GM21423 (cell line): Measurements from ENCODE around the gene MAPK8IP2.

ENCODE experiments used
- ATAC-seq: cut with Tn5 transposase; IDR thresholded peaks from one replicate; pipeline ENCODE4 v1.9.1; 2021; ENCODE audit warnings: mild to moderate bottlenecking, moderate library complexity; ENCODE audit not compliant: unreplicated experiment

Gene MAPK8IP2

DNA sequence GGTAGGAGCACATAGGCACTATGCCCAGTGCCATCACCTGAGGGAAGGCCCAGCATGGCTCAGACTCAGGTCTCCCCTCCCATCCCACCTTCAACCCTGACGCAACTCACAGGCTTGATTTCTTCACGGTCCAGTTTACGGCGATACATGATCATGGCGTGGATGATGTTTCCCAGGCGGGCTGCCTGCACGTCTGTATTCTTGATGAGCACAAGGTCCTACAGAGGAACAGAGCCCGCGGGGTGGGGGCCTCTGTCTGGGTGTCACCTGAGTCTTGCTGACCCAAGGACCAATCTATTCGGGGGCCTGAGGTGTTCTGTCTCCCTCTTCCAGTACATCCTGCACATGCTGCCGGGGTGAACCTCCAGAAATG, 26.2 kb upstream of the MAPK8IP2 start:
- no peak for ATAC-seq

DNA sequence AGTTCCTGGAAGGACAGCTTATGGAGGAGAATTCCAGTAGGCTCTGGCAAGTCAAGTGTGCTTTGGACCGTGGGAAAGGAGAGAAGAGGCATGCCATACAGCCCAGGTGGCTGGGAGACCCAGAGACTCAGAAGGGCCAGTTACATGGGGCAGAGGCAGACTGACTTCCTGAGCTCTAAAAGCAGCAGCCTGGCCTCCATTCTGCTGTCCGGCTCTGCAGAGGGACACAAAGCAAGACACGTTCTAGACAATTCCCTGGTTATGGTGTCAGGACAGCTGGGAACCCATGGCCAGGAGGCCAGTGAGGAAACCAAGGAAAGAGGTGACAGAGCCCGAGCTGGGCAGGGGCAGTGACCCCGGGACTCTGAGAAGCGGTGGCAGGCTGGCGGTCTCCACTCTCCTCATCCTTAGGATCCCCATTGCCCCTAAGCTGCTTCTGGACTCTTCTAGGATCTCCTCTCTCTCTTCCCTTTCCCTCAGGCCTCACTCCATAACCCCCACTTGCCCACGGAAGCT, 25.1 kb upstream of the MAPK8IP2 start:
- ATAC-seq, result no peak

DNA sequence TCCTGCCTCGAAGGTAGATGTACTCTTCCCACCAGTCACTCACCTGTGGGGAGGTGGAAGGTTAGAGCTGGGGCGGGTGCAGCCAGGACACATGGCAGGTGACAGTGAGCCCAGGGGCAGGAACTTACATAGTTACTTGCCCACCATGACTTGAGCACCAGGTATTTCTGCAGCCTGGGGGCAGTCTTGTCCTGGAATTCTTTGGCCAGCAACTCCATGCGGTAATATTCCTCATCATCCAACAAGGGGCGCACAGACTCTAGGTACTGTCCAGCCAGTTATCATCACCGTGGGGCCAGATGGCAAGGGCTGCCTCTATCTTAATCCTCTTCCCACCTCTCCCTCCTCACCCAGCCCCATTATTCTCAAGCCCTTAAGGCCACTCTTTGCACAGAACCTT, 24.5 kb upstream of the MAPK8IP2 start:
- ATAC-seq, result no peak

DNA sequence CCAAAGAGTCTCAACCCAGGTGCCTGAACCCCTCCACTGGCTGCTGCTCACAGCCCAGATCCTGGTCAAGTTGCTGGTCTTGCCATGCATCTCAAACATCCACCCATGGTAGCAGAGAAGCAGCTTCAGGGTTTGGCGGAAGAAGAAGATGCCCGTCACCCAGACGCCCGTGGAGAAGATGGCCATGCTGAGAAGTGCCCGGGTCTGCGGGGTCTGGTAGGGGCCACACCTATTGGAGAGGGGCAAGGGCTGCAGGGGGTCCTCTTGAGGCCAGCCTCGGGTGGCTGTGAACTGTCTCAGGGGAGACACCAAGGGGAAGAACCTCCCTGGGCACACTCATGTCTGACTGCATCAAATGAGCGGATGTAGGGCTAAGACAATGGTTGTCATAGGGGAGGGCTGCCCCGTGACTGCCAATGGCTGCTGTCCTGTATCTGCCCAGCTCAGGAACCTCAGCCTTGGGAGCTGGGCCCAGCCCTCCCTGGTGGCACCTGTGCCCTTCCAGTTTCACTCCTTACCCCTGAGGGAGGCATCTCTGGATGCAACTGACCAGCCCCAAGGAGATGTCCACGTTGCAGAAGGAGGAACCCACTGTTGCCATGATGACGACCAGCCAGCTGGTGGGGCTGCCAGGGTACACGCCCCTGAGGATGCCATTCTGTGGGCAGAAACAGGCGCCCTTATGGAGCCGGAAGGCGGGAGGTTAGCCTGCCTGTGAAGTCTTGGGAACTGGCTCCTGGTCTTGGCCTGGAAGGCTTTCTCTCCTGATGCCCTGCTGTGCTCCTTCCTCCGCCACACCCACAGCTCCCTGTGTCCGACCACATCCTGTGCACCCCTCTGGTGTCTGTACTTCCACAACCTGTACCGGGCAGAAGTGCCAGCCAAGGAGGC, 23.5 kb upstream of the MAPK8IP2 start:
- no peak for ATAC-seq

DNA sequence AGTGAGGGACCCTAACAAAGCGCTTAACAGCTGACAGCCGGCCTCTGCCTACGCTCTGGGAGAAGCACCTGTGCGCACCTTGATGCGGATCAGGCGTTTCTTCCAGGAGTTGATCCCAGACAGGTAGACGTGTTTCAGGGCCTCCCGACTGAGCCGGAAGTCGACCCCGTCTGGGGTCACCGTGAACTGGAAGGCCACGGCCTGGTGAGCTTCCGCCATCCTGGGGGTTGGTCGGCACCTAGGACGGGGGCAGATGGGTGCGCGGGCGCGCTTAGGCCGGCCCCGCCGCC, 23.0 kb upstream of the MAPK8IP2 start:
- no peak for ATAC-seq

DNA sequence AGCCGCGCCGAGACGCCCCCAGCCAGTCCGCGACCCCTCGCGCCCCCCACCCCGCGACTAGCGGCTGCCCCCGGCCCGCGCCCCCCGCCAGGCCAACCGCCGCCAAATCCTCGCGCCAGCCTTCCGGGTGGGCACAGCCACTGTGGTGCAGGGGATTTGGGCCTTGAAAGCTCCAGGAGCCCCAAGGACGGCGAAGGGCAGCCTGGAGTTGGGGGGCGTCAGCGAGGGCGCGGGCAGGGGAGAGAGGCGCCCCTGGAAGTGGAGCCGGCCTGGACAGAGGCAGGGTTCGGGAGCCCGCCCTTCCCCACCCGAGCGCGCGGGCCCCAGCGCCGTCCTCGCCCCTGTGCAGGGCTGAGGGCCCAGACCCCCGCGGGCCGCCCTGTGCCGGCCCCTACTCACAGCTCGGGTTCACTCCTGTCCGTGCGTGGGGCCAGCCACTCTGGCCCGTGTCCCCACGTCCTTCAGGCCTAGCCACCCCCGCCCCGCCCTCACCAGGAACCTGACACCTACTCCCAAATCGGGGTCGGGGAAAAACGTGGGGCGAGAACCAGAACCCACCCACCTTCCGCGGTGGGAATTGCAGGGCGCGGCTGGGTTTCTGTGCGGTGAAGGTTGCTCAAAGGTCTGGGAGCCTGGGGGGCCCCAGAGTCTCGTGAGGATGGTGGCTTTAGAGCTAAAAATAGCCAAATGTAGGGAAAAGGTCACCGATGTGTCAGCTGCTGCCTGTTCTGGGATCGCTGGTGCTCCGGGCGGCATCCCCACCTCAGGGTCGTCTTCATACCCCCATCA, 22.4 kb upstream of the MAPK8IP2 start, which contains the start of gene CPT1B:
Gene CPT1B (minus strand): TSS at position 441 of the 789 bp plus-strand sequence. CDS start 512 bp downstream, outside the sequence.
- no peak for ATAC-seq

DNA sequence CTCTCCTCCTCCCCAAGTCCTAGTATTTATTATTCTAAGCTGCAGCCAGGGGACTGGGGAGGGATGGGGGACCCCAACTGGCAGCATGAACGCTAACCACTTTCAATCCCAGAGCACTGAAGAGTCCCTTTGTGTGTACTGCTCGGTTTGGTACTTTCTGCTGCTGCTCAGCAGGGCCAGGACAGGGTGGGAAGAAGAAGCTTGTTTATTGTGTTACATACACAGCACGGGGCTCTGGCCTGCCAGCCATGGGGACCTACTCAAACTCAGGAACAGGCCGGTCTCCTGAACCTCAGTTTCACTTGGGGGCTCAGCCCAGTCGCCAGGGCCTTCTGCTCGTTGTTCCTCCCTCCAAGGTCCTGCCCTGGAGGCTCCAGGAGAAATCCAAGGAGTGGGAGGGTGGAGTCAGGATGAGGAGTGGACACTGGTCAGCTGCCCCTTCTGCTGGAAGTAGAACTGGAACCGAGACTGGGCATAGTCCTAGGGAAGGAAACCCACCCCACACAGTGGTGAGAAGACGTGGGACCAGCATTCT, 21.8 kb upstream of the MAPK8IP2 start:
- ATAC-seq, result no peak

DNA sequence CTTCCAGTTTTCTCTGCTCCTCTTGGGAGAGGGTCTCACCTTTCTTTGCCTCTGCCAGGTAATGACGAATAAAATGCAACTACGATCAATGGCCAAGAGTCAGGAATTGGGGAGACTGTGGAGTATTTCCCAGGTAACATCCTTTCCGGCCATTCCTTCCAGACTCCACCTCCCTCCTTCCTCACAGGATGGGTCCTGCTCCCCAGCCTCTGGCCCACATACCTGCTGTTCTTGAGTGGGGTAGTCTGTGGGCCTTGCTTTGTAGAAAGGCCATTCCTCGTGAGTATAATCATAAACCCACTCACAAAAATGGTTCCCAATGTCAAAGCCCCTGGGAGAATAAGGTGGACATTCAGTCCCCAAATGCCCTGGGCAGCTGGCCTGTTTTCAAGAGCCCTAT, 20.8 kb upstream of the MAPK8IP2 start:
- no peak for ATAC-seq

DNA sequence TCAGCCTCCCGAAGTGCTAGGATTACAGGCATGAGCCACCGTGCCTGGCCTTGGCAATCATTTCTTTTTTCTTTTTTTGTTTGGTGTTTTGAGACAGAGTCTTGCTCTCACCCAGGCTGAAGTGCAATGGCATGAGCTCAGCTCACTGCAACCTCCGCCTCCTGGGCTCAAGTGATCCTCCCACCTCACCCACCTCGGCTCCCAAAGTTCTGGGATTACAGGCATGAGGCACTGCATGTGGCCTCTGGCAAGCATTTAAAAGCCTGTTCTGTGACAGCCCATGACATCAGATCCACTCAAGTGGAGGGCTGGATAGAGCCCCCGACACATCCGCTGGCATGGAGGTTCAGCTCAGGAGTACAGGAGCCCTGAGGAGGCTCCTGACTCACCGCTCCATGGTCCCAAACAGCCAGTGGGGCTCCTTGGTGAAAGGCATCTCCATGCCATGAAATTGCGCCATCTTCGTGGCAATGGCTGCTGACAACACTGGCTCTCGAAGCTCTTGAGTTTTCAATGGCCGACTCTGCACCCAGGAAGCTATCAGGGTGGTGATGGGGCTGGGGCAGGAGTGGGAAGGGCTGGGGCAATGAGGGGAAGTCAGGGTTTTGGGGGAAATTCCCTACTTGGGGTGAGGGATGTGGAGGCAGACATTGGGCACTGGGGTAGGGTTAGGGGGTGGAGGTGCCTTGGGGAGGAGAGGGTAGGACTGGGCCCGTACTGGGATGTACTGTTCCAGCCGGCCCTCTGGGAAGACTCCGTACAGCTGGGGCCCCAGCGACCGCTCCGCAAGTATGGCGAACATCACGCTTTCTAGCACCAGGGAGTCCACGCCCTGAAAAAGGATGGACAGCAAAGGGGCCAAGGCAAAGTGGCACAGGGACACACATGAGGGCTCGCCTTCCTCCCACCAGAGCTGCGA, 19.3 kb upstream of the MAPK8IP2 start:
- ATAC-seq, result no peak

DNA sequence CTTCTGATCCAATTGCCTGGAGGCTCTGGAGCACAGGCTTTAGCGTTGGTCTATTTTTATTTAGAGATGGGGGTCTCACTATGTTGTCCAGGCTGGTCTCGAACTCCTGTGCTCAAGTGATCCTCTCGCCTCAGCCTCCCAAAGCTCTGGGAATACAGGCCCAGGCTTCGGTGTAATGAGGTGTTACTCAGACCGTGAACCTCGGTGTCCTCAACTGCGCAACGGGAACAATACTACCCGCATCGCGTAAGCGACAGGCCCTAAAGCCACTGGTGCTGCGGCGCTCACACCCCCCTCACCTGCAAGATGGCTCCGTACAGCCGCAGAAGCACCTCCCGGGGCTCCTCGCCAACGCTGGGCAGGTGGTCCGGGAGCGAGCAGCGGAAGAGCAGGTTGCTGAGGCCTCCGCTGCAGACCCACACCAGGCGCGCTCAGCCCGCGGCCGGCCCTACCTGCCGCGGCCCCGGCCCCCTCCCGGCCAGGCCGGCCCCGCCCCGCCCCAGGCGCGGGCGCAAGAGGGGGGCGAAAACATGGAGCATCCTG, 18.6 kb upstream of the MAPK8IP2 start:
- peak; percentile 14 for ATAC-seq

DNA sequence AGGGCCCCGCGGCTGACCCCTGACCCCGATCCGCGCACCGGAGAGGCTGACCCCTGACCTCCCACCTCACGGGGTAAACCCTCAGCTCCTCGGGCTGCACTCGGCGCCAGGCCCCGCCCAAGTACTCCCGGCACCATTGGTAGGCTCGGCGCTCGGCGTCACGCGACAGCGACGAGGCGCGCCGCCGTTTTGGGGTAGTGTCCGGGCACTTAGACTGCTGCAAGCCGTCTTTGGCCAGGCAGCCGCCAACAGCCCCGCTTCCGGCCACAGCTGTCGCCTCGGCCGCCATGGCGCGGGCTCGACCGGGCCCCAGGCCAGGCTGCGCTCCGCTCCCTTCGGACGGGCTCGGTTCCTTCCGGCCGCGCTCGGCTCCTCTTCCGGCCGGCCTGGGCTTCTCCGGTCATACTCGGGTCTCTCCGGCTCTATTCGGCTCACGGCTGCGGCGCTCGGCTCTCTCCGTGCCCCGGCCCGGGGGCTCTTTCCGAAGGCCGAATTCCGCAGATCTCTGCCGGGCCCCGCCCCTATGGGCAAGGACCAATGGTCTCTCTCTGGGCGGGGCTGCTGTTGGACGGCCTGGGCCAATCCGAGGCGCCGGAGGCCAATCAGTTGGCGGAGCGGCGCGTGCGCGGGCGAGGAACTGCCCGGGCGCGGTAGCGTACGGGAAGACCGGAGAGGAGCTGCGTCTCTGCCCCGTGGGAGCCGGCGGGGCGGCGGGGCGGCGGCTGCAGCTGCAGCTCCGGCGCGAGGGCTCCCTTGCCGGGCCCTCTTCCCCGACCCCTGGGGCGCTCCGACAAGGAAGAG, 17.9 kb upstream of the MAPK8IP2 start, which contains the start of gene CHKB:
Gene CHKB (minus strand): TSS at position 357 of the 801 bp plus-strand sequence. CDS start 68 bp downstream, at position 289.
- peak; percentile 88 for ATAC-seq

DNA sequence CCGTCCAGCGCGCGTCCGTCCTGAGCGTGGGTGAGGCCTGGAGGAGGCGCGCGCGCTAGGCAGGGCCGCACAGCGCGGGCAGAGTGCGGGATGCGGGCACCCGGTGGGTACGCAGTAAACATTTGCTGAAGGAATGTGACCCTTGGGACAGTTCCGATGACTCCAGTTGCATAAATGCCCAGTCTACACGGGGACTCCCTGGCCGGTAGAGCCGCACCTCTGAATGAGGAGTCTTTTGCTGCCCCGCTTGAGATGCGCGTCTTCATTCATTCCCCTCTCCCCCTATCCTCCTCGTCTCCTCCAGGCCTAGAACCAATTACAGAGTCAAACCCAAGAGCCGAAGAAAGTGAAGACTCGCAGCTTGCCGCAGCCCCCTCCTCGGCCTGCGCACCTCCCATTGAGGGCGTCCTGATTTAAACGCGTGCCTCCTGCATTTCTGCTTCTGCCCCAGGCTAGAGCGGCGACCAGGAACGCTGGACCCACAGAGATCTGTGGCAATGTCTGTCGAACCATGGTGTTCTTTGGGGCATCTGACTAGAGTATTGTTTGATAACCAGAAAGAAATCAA, 17.2 kb upstream of the MAPK8IP2 start:
- peak; percentile 22 for ATAC-seq

DNA sequence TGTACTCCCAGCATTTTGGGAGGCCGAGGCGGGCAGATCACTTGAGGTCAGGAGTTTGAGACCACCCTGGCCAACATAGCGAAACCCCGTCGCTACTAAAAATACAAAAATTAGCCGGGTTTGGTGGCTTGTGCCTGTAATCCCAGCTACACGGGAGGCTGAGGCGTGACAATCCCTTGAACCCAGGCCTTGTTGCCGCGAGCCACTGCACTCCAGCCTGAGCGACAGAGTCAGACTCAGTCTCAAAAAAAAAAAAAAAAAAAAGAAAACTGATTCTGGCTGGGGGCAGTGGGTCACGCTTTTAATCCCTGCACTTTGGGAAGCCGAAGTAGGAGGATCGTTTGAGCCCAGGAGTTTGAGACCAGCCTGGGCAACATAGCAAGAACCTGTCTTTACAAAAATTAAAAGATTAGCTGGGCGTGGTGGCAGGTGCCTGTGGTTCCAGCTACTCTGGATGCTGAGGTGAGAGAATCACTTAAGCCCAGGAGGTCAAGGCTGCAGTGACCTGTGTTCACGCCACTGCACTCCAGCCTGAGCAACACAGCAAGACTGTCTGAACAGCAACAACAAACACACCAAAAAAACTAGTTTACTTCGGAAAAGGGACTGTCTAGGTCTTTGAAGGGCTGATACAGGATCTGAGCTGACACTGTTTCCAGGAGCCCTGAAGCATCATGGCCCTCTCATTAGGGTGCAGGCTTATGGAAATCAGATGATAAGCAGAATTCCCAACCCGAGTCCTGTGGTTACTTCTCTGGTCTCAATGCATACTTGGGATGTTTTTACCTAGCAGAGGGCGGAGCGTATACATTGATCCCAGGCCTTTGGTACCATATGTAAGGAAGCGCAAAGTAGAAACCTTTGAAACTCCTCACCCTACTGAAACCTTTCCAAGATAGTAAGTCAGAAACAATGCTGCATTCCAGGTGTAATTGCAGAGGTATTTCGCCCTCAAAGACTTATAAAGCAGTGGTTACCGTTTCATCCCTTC, 16.2 kb upstream of the MAPK8IP2 start:
- ATAC-seq, result no peak

DNA sequence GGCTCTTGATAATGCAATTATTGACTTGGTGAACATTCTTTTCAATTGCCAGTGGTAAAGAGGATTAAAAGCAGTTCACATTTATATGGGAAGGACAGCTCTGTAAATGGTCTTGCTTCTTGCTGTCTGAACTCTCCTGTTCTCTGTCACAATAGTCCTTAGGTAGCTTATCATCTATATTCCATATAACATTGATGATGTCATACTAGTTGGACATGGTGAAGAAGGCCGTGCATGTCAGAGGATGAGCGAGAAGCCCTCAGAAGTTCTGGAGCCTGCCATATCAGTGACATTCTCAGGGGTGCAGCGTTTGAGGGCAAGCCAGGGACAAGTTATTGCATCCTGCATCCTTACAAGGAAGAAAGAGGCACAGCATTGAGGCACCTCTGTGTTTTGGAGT, 15.4 kb upstream of the MAPK8IP2 start:
- ATAC-seq, result no peak

DNA sequence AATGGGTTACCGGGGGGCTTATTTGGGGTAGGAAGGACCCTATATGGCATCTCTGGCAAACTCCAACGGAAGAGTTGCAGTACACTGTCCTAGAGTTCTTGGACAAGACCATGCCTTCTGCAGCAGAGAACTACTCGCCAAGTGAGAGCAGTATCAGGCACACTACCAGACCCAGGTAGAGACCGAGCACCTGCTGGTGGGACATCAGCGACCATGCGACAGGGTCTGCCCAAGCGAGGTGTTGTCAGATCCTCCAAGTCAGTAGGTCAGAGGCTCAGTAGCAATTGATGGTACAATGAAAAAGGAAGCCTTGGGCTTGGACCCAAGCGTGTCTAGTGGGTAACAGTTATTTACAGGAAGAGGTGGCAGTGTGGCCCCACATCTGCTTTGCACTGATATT, 14.8 kb upstream of the MAPK8IP2 start:
- ATAC-seq, result no peak

DNA sequence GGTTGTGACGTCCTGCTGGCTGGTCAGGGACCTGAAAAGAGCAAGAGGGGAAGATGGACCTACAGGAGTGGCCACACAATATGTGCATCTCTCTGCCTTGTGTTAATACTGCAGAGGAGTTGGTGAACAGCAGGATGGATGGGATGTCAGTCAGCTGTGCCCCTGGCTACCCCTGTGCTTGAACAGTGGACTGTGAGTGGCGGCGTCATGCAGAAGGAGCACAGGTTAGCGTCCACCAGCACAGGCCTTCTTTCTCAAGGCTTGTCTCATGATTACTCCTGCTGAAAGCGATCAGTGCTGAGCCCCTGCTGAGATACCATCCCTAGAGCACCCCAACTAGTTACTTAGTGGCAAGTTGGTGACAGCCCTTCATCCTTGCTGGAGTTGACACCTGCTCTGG, 14.2 kb upstream of the MAPK8IP2 start:
- ATAC-seq, result no peak

DNA sequence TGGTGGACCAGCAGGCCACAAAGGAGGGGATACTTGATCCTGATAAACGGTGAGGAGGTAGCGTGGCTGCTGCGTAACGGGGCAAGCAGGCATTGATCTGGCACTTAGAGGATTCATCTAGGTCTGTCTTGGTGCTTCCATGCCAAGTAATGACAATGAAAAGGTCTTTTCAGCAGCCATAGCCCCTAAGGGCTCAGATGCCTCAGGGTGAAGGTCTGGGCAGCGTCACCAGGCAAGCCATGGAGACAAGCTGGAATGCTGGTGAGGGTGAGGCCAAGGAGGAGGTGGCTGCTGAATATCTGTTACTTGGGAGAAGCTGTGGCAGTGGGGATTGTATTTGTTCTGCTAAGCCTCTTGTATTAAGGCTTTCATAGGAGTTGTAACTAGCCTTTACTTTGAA, 13.2 kb upstream of the MAPK8IP2 start:
- ATAC-seq, result no peak

DNA sequence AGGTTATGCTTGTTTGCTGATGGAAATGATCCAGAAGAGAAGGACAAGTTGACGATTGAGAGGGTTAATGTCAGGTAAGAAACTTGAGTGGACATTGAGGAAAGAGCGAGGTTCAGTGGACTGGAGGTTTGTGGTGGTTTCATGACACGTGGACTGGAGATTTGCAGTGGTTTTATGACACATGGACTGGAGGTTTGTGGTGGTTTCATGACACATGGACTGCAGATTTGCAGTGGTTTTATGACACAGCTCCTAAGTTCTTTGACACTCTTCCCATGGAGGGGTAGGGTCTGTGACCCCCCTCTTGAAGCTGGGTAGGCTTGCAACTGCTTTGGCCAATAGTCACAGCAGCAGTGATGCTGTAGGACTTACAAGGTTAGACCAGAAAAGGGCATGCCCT, 5.4 kb upstream of the MAPK8IP2 start:
- no peak for ATAC-seq
